Neural cell (in vitro differentiated cells): ENCODE measurements around the gene ZYG11A. TPM values are rescaled to one million over a fixed set of nuclear protein-coding genes. Genes with fewer than 3 reads are reported as not detected.

Experiments
- H2AFZ ChIP-seq: fragments of 200-600, 300-800 bp; sonication (generic), shearing (Covaris generic); 2 replicates; pipeline ENCODE4 v1.6.0; 2014; ENCODE audit warnings: low read depth, mild to moderate bottlenecking, antibody characterized with exemption, low read length, moderate library complexity
- H3F3A ChIP-seq: fragments of 200-600 bp; shearing (Covaris generic); 2 replicates; pipeline ENCODE4 v1.6.1; 2016; ENCODE audit warnings: mild to moderate bottlenecking, moderate library complexity, mixed read lengths, antibody characterized with exemption, low read length; ENCODE audit not compliant: insufficient read depth, poor library complexity, severe bottlenecking
- H3K27ac ChIP-seq: fragments of 200-600, 300-800 bp; sonication (generic), shearing (Covaris generic); 2 replicates; pipeline ENCODE4 v1.5.1; 2014; ENCODE audit warnings: mild to moderate bottlenecking, low read length, moderate library complexity
- H3K27me3 ChIP-seq: fragments of 300-800, 200-600 bp; sonication (generic), shearing (Covaris generic); 2 replicates; pipeline ENCODE4 v1.6.0; 2014; ENCODE audit warnings: mild to moderate bottlenecking, low read depth, low read length, moderate library complexity; ENCODE audit not compliant: insufficient read depth
- H3K36me3 ChIP-seq: fragments of 300-800, 200-600 bp; sonication (generic), shearing (Covaris generic); 2 replicates; pipeline ENCODE4 v1.5.1; 2014; ENCODE audit warnings: mild to moderate bottlenecking, antibody characterized with exemption, low read length, moderate library complexity; ENCODE audit not compliant: insufficient read depth
- H3K4me2 ChIP-seq: fragments of 300-800, 200-600 bp; sonication (generic), shearing (Covaris generic); 2 replicates; pipeline ENCODE4 v1.6.0; 2014; ENCODE audit warnings: mild to moderate bottlenecking, low read length
- H3K4me3 ChIP-seq: fragments of 300-800, 200-600 bp; sonication (generic), shearing (Covaris generic); 2 replicates; pipeline ENCODE4 v1.5.1; 2014; ENCODE audit warnings: mild to moderate bottlenecking, low read length, moderate library complexity
- H3K79me2 ChIP-seq: fragments of 200-600 bp; shearing (Covaris generic); replicated peaks from 2 replicates; pipeline ENCODE4 v1.6.0; 2014; ENCODE audit warnings: mild to moderate bottlenecking, low read length, moderate library complexity; ENCODE audit not compliant: insufficient read depth
- H3K9ac ChIP-seq: fragments of 300-800, 200-600 bp; sonication (generic), shearing (Covaris generic); 2 replicates; pipeline ENCODE4 v1.6.1; 2016; ENCODE audit warnings: mild to moderate bottlenecking, low read length, mixed read lengths
- H3K9me2 ChIP-seq: fragments of 200-600 bp; shearing (Covaris generic); 2 replicates; pipeline ENCODE4 v1.6.1; 2016; ENCODE audit warnings: mild to moderate bottlenecking, low read length, mixed read lengths; ENCODE audit not compliant: insufficient read depth
- H3K9me3 ChIP-seq: fragments of 200-600, 300-800 bp; sonication (generic), shearing (Covaris generic); 2 replicates; pipeline ENCODE4 v1.6.1; 2016; ENCODE audit warnings: mild to moderate bottlenecking, mixed run types, low read length, moderate library complexity, mixed read lengths
- H4K20me1 ChIP-seq: fragments of 200-600 bp; shearing (Covaris generic); 2 replicates; pipeline ENCODE4 v1.6.1; 2016; ENCODE audit warnings: mild to moderate bottlenecking, mixed run types; ENCODE audit not compliant: insufficient read depth
- CTCF ChIP-seq: fragments of 450-650 bp; IDR thresholded peaks from 2 replicates; pipeline ENCODE4 v1.5.1; 2014; ENCODE audit warnings: antibody characterized with exemption, mild to moderate bottlenecking, moderate library complexity; ENCODE audit not compliant: poor library complexity, severe bottlenecking
- EP300 ChIP-seq: fragments of 450-650 bp; conservative IDR thresholded peaks from 2 replicates; pipeline ENCODE4 v1.6.1; 2014; ENCODE audit warnings: antibody characterized with exemption, mild to moderate bottlenecking, moderate library complexity; ENCODE audit not compliant: poor library complexity, severe bottlenecking
- EZH2 ChIP-seq: fragments of 200-600, 300-800 bp; shearing (Covaris generic), sonication (generic); IDR thresholded peaks from 2 replicates; pipeline ENCODE4 v1.6.1; 2014; ENCODE audit warnings: antibody characterized with exemption, low read length, borderline replicate concordance, mild to moderate bottlenecking; ENCODE audit not compliant: insufficient read depth, poor library complexity, severe bottlenecking
- MXI1 ChIP-seq: fragments of 450-650 bp; conservative IDR thresholded peaks from 2 replicates; pipeline ENCODE4 v1.6.1; 2014; ENCODE audit warnings: antibody characterized with exemption, mild to moderate bottlenecking; ENCODE audit not compliant: poor library complexity, severe bottlenecking
- REST ChIP-seq: IDR thresholded peaks from 2 replicates; pipeline ENCODE4 v1.6.1; 2012; ENCODE audit warnings: borderline replicate concordance
- SMC3 ChIP-seq: fragments of 450-650 bp; conservative IDR thresholded peaks from 2 replicates; pipeline ENCODE4 v1.6.1; 2014; ENCODE audit warnings: antibody characterized with exemption, mild to moderate bottlenecking, moderate library complexity; ENCODE audit not compliant: poor library complexity
- polyA plus RNA-seq: library from polyadenylated mRNA; depleted of rRNA; stranded (reverse); fragments of >200 nt; gene quantifications from 2 replicates; pipeline ENCODE4 v1.2.3, GENCODE V29; 2014

The ZYG11A gene
- polyA plus RNA-seq, 1 donor from 2014 or later, result 0.40 TPM

GRCh38 chr1:52876843-52877242, 34.3 kb downstream of the ZYG11A start:
- Histone ChIP-seq H3K4me2 (no peak overlapping the region), H3K36me3 (no peaks in the 10 kb centered on the region), H3K79me2 (no peaks in the 10 kb centered on the region)

GRCh38 chr1:52877554-52877953, 35.0 kb downstream of the ZYG11A start:
- no peak for TF ChIP-seq EP300
- no peak overlapping the region for H3K27ac ChIP-seq

More at GRCh38 chr1:52876843-52877242, 34.3 kb downstream of the ZYG11A start:
- Histone ChIP-seq H2AFZ (no peak overlapping the region), H3K27ac (no peak overlapping the region), H3K4me3 (no peak overlapping the region), H3K9me3 (no peaks in the 10 kb centered on the region), H3K27me3 (no peaks in the 10 kb centered on the region), H3F3A (no peaks in the 10 kb centered on the region), H3K9me2 (no peaks in the 10 kb centered on the region), H4K20me1 (no peaks in the 10 kb centered on the region), H3K9ac (no peak overlapping the region)
- TF ChIP-seq MXI1 (no peak), SMC3 (no peak), EZH2 (no peak), CTCF (no peak), EP300 (no peak)

GRCh38 chr1:52880206-52880605, 37.6 kb downstream of the ZYG11A start:
- TF ChIP-seq REST (no peak), MXI1 (no peak), EZH2 (no peak)

More at GRCh38 chr1:52877554-52877953, 35.0 kb downstream of the ZYG11A start:
- no peak overlapping the region for H2AFZ ChIP-seq
- H3K27me3 ChIP-seq, result no peaks in the 10 kb centered on the region
- H3K79me2 ChIP-seq, result no peaks in the 10 kb centered on the region
- no peak overlapping the region for H3K4me2 ChIP-seq
- no peak overlapping the region for H3K9ac ChIP-seq
- no peaks in the 10 kb centered on the region for H4K20me1 ChIP-seq
- no peaks in the 10 kb centered on the region for H3K9me3 ChIP-seq
- H3K9me2 ChIP-seq, result no peaks in the 10 kb centered on the region
- no peak overlapping the region for H3K4me3 ChIP-seq
- H3F3A ChIP-seq, result no peaks in the 10 kb centered on the region
- no peaks in the 10 kb centered on the region for H3K36me3 ChIP-seq

More at GRCh38 chr1:52880206-52880605, 37.6 kb downstream of the ZYG11A start:
- no peaks in the 10 kb centered on the region for H3K36me3 ChIP-seq
- H3K4me2 ChIP-seq, result no peak overlapping the region
- H3K27me3 ChIP-seq, result no peaks in the 10 kb centered on the region
- H3F3A ChIP-seq, result no peaks in the 10 kb centered on the region
- H3K9ac ChIP-seq, result no peak overlapping the region
- H3K27ac ChIP-seq, result no peak overlapping the region
- no peak overlapping the region for H2AFZ ChIP-seq
- H3K4me3 ChIP-seq, result no peak overlapping the region
- H3K79me2 ChIP-seq, result no peaks in the 10 kb centered on the region
- H4K20me1 ChIP-seq, result no peaks in the 10 kb centered on the region
- no peaks in the 10 kb centered on the region for H3K9me2 ChIP-seq
- no peaks in the 10 kb centered on the region for H3K9me3 ChIP-seq
